SK-N-SH treated with all-trans-retinoic acid at 6 μM for 48 hours (cell line): ENCODE measurements around the gene CRKL.

Experiments used
- ATAC-seq: fragments of 200-7000 bp; cut with Tn5 transposase; 3 replicates; pipeline ENCODE4 v1.9.1; 2020; ENCODE audit warnings: mild to moderate bottlenecking, moderate library complexity
- CSDC2 ChIP-seq: fragments of 250-450 bp; sonication (Bioruptor Pico); IDR thresholded peaks from 2 replicates; pipeline ENCODE4 v1.5.0; 2020; ENCODE audit warnings: mild to moderate bottlenecking, moderate library complexity
- CSRNP3 ChIP-seq: fragments of 250-450 bp; sonication (Bioruptor Pico); IDR thresholded peaks from 2 replicates; pipeline ENCODE4 v1.5.1; 2021; ENCODE audit warnings: mild to moderate bottlenecking, moderate library complexity
- ESRRG ChIP-seq: fragments of 250-450 bp; sonication (Bioruptor Pico); IDR thresholded peaks from 2 replicates; pipeline ENCODE4 v1.6.1; 2021; ENCODE audit warnings: mild to moderate bottlenecking
- ISL1 ChIP-seq: fragments of 250-450 bp; sonication (Bioruptor Pico); IDR thresholded peaks from 2 replicates; pipeline ENCODE4 v2.1.2; 2022; ENCODE audit warnings: mild to moderate bottlenecking, moderate library complexity
- PATZ1 ChIP-seq: fragments of 250-450 bp; sonication (Bioruptor Pico); IDR thresholded peaks from 2 replicates; pipeline ENCODE4 v1.8.0; 2020; ENCODE audit warnings: mild to moderate bottlenecking, moderate library complexity, borderline replicate concordance
- POU6F1 ChIP-seq: fragments of 250-450 bp; sonication (Bioruptor Pico); IDR thresholded peaks from 2 replicates; pipeline ENCODE4 v1.8.0; 2021; ENCODE audit warnings: low read depth, mild to moderate bottlenecking, moderate library complexity, borderline replicate concordance
- PPARA ChIP-seq: fragments of 250-450 bp; sonication (Bioruptor Pico); IDR thresholded peaks from 2 replicates; pipeline ENCODE4 v1.5.0; 2020; ENCODE audit warnings: mild to moderate bottlenecking, borderline replicate concordance
- RARB ChIP-seq: fragments of 250-450 bp; sonication (Bioruptor Pico); IDR thresholded peaks from 2 replicates; pipeline ENCODE4 v1.8.0; 2021; ENCODE audit warnings: mild to moderate bottlenecking, moderate library complexity
- SNAI2 ChIP-seq: fragments of 250-450 bp; sonication (Bioruptor Pico); IDR thresholded peaks from 2 replicates; pipeline ENCODE4 v1.5.0; 2020; ENCODE audit warnings: mild to moderate bottlenecking, moderate library complexity
- TCF4 ChIP-seq: fragments of 250-450 bp; sonication (Bioruptor Pico); IDR thresholded peaks from 2 replicates; pipeline ENCODE4 v1.8.0; 2021; ENCODE audit warnings: mild to moderate bottlenecking, moderate library complexity, borderline replicate concordance
- TOX ChIP-seq: fragments of 250-450 bp; sonication (Bioruptor Pico); IDR thresholded peaks from 2 replicates; pipeline ENCODE4 v1.8.0; 2021; ENCODE audit warnings: mild to moderate bottlenecking, moderate library complexity, borderline replicate concordance
- TSHZ2 ChIP-seq: fragments of 250-450 bp; sonication (Bioruptor Pico); IDR thresholded peaks from 2 replicates; pipeline ENCODE4 v1.5.0; 2020; ENCODE audit warnings: mild to moderate bottlenecking, moderate library complexity
- ZC3H10 ChIP-seq: fragments of 250-450 bp; sonication (Bioruptor Pico); IDR thresholded peaks from 2 replicates; pipeline ENCODE4 v1.5.1; 2021; ENCODE audit warnings: mild to moderate bottlenecking, moderate library complexity
- ZFP3 ChIP-seq: fragments of 250-450 bp; sonication (Bioruptor Pico); IDR thresholded peaks from 2 replicates; pipeline ENCODE4 v1.5.0; 2020; ENCODE audit warnings: mild to moderate bottlenecking, moderate library complexity
- ZFP30 ChIP-seq: fragments of 450-650 bp; formaldehyde crosslinking; IDR thresholded peaks from 2 replicates; pipeline ENCODE4 v1.5.0; 2022; ENCODE audit warnings: mild to moderate bottlenecking, moderate library complexity
- ZNF565 ChIP-seq: fragments of 450-650 bp; formaldehyde crosslinking; conservative IDR thresholded peaks from 2 replicates; pipeline ENCODE4 v1.5.0; 2020; ENCODE audit warnings: low read depth, mild to moderate bottlenecking, moderate library complexity
- ZNF70 ChIP-seq: fragments of 450-650 bp; formaldehyde crosslinking; IDR thresholded peaks from 2 replicates; pipeline ENCODE4 v1.5.0; 2020; ENCODE audit warnings: mild to moderate bottlenecking, moderate library complexity
- ZNF8 ChIP-seq: fragments of 450-650 bp; formaldehyde crosslinking; IDR thresholded peaks from 2 replicates; pipeline ENCODE4 v1.5.0; 2020; ENCODE audit warnings: mild to moderate bottlenecking, moderate library complexity

The CRKL gene

GRCh38 chr22:20922141-20922751 is 5.0 kb downstream of the CRKL start:
- ATAC-seq = no peak

GRCh38 chr22:20926243-20926642 is 9.0 kb downstream of the CRKL start:
- ATAC-seq = no peak
- TF ChIP-seq ZFP30 (no peak), TCF4 (CRISPR knock-in tag) (no peak), TOX (CRISPR knock-in tag) (no peak), PATZ1 (CRISPR knock-in tag) (no peak), ESRRG (CRISPR knock-in tag) (no peak), SNAI2 (CRISPR knock-in tag) (no peak), ZNF70 (CRISPR knock-in tag) (no peak), ZC3H10 (CRISPR knock-in tag) (no peak), CSRNP3 (no peak), RARB (CRISPR knock-in tag) (no peak), ZFP3 (CRISPR knock-in tag) (no peak), ZNF8 (no peak)

More at GRCh38 chr22:20922141-20922751, 5.0 kb downstream of the CRKL start:
- TF ChIP-seq ZFP3 (CRISPR knock-in tag) = no peak
- TF ChIP-seq ZNF8 = no peak
- no peak for TF ChIP-seq ESRRG (CRISPR knock-in tag)
- no peak for TF ChIP-seq CSDC2
- TF ChIP-seq TSHZ2 (CRISPR knock-in tag) = no peak
- no peak for TF ChIP-seq ISL1 (CRISPR knock-in tag)
- no peak for TF ChIP-seq PATZ1 (CRISPR knock-in tag)
- TF ChIP-seq PPARA (CRISPR knock-in tag) = no peak
- TF ChIP-seq ZNF565 (CRISPR knock-in tag) = no peak
- no peak for TF ChIP-seq POU6F1 (CRISPR knock-in tag)
- no peak for TF ChIP-seq TOX (CRISPR knock-in tag)
- no peak for TF ChIP-seq CSRNP3
